Thoracic aorta (tissue), 2 donors: ENCODE data around the gene FHL3. TPM values are rescaled to one million over a fixed set of nuclear protein-coding genes. Genes with fewer than 3 reads are reported as not detected.

Source experiments
- ATAC-seq: fragments of 150-250 bp; one replicate; pipeline ENCODE4 v1.8.0; 2017; ENCODE audit warnings: low read depth; ENCODE audit not compliant: insufficient number of reproducible peaks, low FRiP score
- DNase-seq: peaks from one replicate; pipeline ENCODE4 v3.0.0-alpha.2; 2020; ENCODE audit warnings: low spot score
- H3K27ac ChIP-seq, 2 donors: fragments of 200-600 bp; sonication (generic); 1 replicate in 1 of 2; 2 replicates in 1 of 2; pipeline ENCODE4 v1.5.1; 2016; ENCODE audit warnings: mild to moderate bottlenecking in 2 of 2, moderate library complexity in 2 of 2
- H3K27me3 ChIP-seq: fragments of 200-600 bp; sonication (generic); replicated peaks from 2 replicates; pipeline ENCODE4 v1.6.0; 2016; ENCODE audit warnings: mild to moderate bottlenecking; ENCODE audit not compliant: insufficient read depth
- H3K36me3 ChIP-seq: fragments of 200-600 bp; sonication (generic); one replicate; pipeline ENCODE4 v1.5.1; 2016
- H3K4me1 ChIP-seq, 2 donors: fragments of 200-600 bp; sonication (generic); 1 replicate in 1 of 2; 2 replicates in 1 of 2; pipeline versions ENCODE4 v1.5.1 to v1.6.0; 2016; ENCODE audit warnings: low read depth in 2 of 2, mild to moderate bottlenecking in 1 of 2; ENCODE audit not compliant: control insufficient read depth in 1 of 2
- H3K4me3 ChIP-seq: fragments of 200-600 bp; sonication (generic); 2 replicates; pipeline ENCODE4 v1.5.1; 2016; ENCODE audit warnings: mild to moderate bottlenecking
- H3K9me3 ChIP-seq: fragments of 200-600 bp; sonication (generic); 2 replicates; pipeline ENCODE4 v1.5.1; 2016
- CTCF ChIP-seq: fragments of 200-600 bp; sonication (generic); IDR thresholded peaks from one replicate; pipeline ENCODE4 v1.5.1; 2019; ENCODE audit warnings: antibody characterized with exemption
- total RNA-seq, 2 donors: library from RNA; depleted of rRNA; stranded (reverse); fragments of >200 nt; gene quantifications; one replicate each; pipeline versions ENCODE4 v1.1.0 to v1.2.3, GENCODE V29; 2016

FHL3 gene
- total RNA-seq, 2 donors from 2014 or later = 57.0 to 90.7 TPM

GRCh38 chr1:37994886-37995566, 10.3 kb downstream of the FHL3 start:
- ATAC-seq (no peak), DNase-seq (no peak)
- H3K4me3 ChIP-seq = peak overlapping the region; percentile 67
- peaks cover 30 to 48% of the 10 kb centered on the region in 2 donors for H3K4me1 ChIP-seq
- no peaks in the 10 kb centered on the region for H3K9me3 ChIP-seq
- H3K27me3 ChIP-seq = no peaks in the 10 kb centered on the region
- H3K36me3 ChIP-seq = peaks cover 7% of the 10 kb centered on the region
- no peak for TF ChIP-seq CTCF
- peak overlapping the region; percentile 82 to 97 for H3K27ac ChIP-seq

GRCh38 chr1:37989361-37989930, 15.9 kb downstream of the FHL3 start:
- peak overlapping the region; percentile 69 to 76 for H3K27ac ChIP-seq
- no peaks in the 10 kb centered on the region for H3K27me3 ChIP-seq
- H3K36me3 ChIP-seq = peaks cover 23% of the 10 kb centered on the region
- H3K9me3 ChIP-seq = no peaks in the 10 kb centered on the region
- DNase-seq = no peak
- peak overlapping the region; percentile 94 for H3K4me3 ChIP-seq
- peaks cover 7 to 21% of the 10 kb centered on the region in 2 donors for H3K4me1 ChIP-seq
- no peak for TF ChIP-seq CTCF
- peak; percentile 3 for ATAC-seq

- Histone ChIP-seq H3K9me3 (no peaks in the 10 kb centered on the region), H3K27me3 (no peaks in the 10 kb centered on the region), H3K4me1 (peaks cover 7 to 21% of the 10 kb centered on the region in 2 donors), H3K4me3 (no peak overlapping the region), H3K27ac (no peak overlapping the region), H3K36me3 (peaks cover 31% of the 10 kb centered on the region)
- no peak for TF ChIP-seq CTCF
- ATAC-seq (no peak), DNase-seq (no peak)
These were observed 17.6 kb downstream of the FHL3 start for GRCh38 chr1:37987679-37988078.

DNA sequence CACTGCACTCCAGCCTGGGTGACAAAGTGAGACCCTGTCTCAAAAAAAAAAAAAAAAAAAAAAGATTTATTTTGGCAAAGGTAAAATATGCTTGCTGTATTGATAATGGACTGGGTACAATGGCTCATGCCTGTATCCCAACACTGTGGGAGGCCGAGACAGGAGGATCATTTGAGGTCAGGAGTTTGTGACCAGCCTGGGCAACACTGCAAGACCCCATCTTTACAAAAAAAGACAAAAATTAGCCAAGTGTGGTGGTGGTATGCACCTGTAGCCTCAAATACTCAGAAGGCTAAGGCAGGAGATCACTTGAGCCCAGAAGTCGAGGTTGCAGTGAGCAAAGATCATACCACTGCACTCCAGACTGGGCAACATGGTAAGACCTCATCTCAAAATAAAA, 21.8 kb downstream of the FHL3 start:
- Histone ChIP-seq H3K4me1 (peaks cover 1 to 7% of the 10 kb centered on the region in 2 donors), H3K27me3 (no peaks in the 10 kb centered on the region), H3K9me3 (no peaks in the 10 kb centered on the region), H3K36me3 (peaks cover 68% of the 10 kb centered on the region), H3K4me3 (no peak overlapping the region), H3K27ac (no peak overlapping the region)
- no peak for DNase-seq
- no peak for ATAC-seq
- TF ChIP-seq CTCF = no peak

DNA sequence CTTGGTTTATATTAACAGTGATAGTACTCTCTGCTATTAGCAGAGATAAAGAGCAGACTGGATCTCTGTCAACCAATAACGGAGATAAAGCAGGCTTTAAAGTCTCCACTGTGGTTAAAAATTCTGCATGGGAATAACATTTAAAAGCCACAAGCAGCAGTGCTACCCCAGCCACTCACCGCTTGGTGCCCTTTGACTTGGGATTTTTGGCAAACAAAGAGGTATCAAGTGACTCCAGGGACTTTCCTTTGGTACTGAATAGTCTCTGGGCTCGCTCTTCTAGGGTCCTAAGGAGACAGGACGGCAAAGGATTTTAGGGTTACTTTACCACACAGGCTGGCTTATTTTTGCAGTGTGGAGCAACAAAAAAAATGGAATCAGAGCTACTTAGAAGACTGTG, 26.8 kb downstream of the FHL3 start:
- Histone ChIP-seq H3K4me3 (no peak overlapping the region), H3K4me1 (no peaks in the 10 kb centered on the region), H3K36me3 (peaks cover 64% of the 10 kb centered on the region), H3K9me3 (no peaks in the 10 kb centered on the region), H3K27ac (no peak overlapping the region), H3K27me3 (no peaks in the 10 kb centered on the region)
- ATAC-seq (no peak), DNase-seq (no peak)
- TF ChIP-seq CTCF = no peak
